Measurements from ENCODE around the gene PRKD1. TPM values are rescaled to one million over a fixed set of nuclear protein-coding genes. Genes with fewer than 3 reads are reported as not detected.

Gene PRKD1
- total RNA-seq, 6 experiments from 2014 or later = 0.74 to 6.2 (median 2.2) TPM

DNA sequence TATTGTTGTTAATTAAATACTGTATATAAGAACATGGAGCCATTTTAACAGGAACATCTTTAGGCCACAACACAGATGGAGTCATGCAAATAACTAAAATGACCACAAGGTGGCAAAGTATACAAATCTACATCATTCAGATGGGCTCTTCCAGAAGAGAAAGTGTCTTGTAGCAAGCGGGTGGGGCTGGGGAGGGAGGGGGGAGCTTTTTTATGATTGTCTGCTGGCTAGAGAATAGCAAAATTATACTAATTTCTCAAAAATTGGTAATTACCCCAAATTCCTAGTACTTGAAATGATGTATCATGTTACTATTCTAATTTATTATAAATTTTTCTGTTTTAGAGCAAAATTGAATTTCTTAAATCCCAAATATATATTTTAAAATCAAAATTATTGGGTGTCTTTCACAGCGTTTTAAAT is 378.7 kb downstream of the PRKD1 start:
- Histone ChIP-seq H3K27me3 (no peaks in the 10 kb centered on the region), H3K27ac (no peak overlapping the region), H3K36me3 (no peaks in the 10 kb centered on the region), H3K4me1 (no peaks in the 10 kb centered on the region), H3K9me3 (no peaks in the 10 kb centered on the region), H3K4me3 (no peak overlapping the region)
- intact Hi-C loops (cut with DNase I) = loop anchor here (10.0 kb wide), 2 partner anchors 456 to 666 kb away; no protein-coding TSS in a partner anchor
- 7% methylated on average over 2 of the region's 2 CpGs for WGBS (ENCODE audit: insufficient coverage, low coverage, low lambda C conversion rate, missing lambda C conversion rate)
- DNase-seq (no peak), ATAC-seq (peak; percentile 82 to 95 (median 92))
- TF ChIP-seq, protein P1, sequence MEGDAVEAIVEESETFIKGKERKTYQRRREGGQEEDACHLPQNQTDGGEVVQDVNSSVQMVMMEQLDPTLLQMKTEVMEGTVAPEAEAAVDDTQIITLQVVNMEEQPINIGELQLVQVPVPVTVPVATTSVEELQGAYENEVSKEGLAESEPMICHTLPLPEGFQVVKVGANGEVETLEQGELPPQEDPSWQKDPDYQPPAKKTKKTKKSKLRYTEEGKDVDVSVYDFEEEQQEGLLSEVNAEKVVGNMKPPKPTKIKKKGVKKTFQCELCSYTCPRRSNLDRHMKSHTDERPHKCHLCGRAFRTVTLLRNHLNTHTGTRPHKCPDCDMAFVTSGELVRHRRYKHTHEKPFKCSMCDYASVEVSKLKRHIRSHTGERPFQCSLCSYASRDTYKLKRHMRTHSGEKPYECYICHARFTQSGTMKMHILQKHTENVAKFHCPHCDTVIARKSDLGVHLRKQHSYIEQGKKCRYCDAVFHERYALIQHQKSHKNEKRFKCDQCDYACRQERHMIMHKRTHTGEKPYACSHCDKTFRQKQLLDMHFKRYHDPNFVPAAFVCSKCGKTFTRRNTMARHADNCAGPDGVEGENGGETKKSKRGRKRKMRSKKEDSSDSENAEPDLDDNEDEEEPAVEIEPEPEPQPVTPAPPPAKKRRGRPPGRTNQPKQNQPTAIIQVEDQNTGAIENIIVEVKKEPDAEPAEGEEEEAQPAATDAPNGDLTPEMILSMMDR (IDR thresholded peaks at IDR 0.05) = peak; percentile 52 to 66 (median 55)
- TF ChIP-seq POLR2A (IDR thresholded peaks at IDR 0.05) = no peak

DNA sequence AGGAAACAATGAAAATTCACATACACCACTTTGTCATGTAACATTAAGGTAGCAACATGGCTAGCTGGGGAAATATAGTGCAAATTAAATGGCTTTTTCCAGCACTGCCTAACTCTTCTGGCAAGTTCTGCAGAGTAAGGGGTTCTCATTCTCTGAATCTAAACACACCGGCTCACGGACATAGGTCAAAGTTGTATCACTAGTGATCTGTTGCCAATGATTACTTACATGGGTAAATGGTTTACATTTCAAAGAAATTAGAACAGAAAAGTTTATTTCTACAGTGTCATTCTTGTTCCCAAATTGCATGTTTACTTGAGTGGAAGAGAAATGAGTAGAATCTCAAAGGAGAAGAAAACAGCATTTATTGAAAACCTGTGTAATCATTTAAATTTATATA is 381.9 kb downstream of the PRKD1 start:
- no peak for DNase-seq
- H3K27ac ChIP-seq = no peak overlapping the region
- no peaks in the 10 kb centered on the region for H3K4me1 ChIP-seq
- no peaks in the 10 kb centered on the region for H3K9me3 ChIP-seq
- intact Hi-C loops (cut with DNase I) = loop anchor here (10.0 kb wide), 2 partner anchors 459 to 669 kb away; no protein-coding TSS in a partner anchor
- H3K4me3 ChIP-seq = no peak overlapping the region
- ATAC-seq = peak; percentile 56 to 87 (median 65)
- H3K27me3 ChIP-seq = no peaks in the 10 kb centered on the region
- 36% methylated on average over 2 of the region's 2 CpGs for WGBS (ENCODE audit: insufficient coverage, low coverage, low lambda C conversion rate, missing lambda C conversion rate)
- H3K36me3 ChIP-seq = no peaks in the 10 kb centered on the region
- no peak for TF ChIP-seq POLR2A (IDR thresholded peaks at IDR 0.05)
- TF ChIP-seq, protein P1 (IDR thresholded peaks at IDR 0.05) = no peak

DNA sequence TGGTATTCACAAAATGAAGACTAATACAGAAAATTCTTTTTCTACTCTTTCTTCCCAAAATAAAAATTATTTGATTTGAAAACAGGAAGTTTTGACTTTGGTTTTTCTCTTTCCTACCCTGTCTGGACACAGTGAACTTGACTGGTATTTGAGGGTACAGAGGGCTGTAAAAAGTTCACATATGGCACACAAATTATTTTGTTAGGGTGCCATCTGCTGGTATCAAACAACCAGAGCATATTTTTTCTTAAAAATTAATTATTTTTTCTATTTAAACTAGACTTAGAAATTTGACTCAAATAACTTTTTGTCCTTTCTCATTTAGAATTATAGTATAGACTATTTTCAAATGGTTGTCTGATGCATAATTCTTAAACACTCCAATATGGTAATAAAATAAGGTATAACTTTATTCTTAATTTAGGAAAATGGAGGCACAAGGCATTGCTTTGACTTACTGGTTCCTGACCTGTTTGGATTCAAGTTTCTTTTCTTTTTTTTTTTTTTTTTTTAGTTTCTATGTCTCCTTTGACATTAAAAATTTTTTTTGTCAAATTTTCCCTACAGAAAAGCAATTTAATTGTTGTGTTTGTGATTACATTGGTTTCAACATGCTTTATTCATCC is 390.6 kb downstream of the PRKD1 start:
- DNase-seq (no peak), ATAC-seq (no peak)
- intact Hi-C loops (cut with DNase I) = loop anchor here in 1 of 2 donors (10.0 kb wide), 1 partner anchor 782 kb away; no protein-coding TSS in a partner anchor
- no peaks in the 10 kb centered on the region for H3K36me3 ChIP-seq
- no peaks in the 10 kb centered on the region for H3K4me1 ChIP-seq
- H3K4me3 ChIP-seq = no peak overlapping the region
- no peak overlapping the region for H3K27ac ChIP-seq
- no peaks in the 10 kb centered on the region for H3K9me3 ChIP-seq
- no peaks in the 10 kb centered on the region for H3K27me3 ChIP-seq
- TF ChIP-seq, protein P1 (IDR thresholded peaks at IDR 0.05) = peak; percentile 21 to 51 (median 48)
- no peak for TF ChIP-seq POLR2A (IDR thresholded peaks at IDR 0.05)

DNA sequence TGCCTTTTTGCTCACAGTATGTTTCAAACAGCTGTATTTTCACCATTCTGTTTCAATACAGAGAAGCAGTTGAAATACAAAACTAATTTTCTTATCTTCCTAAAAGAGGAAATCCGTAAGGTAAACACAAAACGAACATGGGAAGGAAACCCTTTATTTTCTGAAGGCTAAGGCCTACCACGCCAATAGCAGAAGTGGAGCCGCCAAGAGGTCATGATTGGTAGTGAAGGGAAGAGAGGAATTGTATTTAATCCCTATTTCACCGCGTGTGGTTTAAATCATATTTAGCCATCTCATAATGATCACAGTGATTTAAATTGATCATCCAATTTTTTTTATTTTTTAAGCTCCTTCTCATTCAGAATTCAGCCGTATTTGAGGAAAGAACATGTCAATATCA is 398.2 kb downstream of the PRKD1 start:
- Histone ChIP-seq H3K27ac (no peak overlapping the region), H3K9me3 (no peaks in the 10 kb centered on the region), H3K36me3 (no peaks in the 10 kb centered on the region), H3K4me3 (no peak overlapping the region), H3K27me3 (peaks cover 0 to 6% of the 10 kb centered on the region in 2 donors), H3K4me1 (no peaks in the 10 kb centered on the region)
- DNase-seq = no peak
- TF ChIP-seq, protein P1 (IDR thresholded peaks at IDR 0.05) = peak in 3 of 4 donors; percentile 10 to 22 (median 12)
- TF ChIP-seq POLR2A (IDR thresholded peaks at IDR 0.05) = no peak
- intact Hi-C loops (cut with DNase I) = no loop called here
- no peak for ATAC-seq
- WGBS (ENCODE audit: insufficient coverage, low coverage, low lambda C conversion rate, missing lambda C conversion rate) = 33% methylated on average over 7 of the region's 7 CpGs

Data from right lobe of liver (tissue), 6 donors.